ELF-1 (cell line): ENCODE results near the gene ASB6.

Source experiments
- DNase-seq: peaks from one replicate; pipeline ENCODE4 v3.0.0-alpha.2; 2016; ENCODE audit warnings: low read depth, low spot score

ASB6 gene

DNA sequence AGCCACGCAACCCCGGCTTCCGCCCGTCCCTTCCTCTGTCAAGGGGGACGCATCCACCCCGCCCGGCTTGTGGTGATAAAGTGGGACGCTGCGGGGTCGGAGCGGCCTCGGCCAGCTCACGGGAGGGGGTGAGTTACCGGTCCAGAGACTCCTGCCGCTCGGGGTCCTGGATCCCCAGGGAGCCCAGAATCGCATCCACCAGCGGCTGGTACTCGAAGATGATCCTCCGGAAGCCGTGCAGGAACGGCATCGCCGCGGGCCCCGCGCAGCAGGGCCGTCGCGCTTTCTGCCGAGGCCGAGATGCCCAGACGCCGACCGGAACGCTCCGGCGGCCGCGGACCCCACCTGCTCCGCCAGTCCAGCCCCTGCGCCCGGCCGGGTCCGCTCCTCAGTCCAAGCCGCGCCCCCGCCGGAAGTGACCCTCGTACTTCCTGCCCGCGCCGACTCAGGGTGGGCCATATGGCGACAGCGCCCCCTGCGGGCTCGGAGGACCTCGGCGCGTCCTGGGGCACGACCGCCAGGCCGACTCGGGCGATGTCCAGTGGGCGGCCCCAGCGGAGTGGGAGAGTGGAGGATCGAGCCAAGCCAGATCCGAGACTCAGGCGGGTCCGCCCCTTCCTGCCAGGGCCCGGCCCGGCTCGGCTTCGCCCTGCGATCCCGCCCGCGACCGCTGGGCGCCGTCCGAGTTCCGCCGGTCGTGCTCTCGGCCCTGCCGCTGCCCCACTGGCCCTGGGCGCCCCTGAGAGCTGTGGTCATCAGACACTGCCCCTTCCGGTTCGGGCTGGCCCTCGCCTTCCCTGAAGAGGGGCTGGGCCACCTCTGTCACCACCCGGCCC is at the start of gene ASB6:
ASB6 (minus strand) TSS at position 402 of the 836 bp plus-strand sequence; CDS start at position 250, 152 bp downstream.
- DNase-seq, result peak; percentile 99

DNA sequence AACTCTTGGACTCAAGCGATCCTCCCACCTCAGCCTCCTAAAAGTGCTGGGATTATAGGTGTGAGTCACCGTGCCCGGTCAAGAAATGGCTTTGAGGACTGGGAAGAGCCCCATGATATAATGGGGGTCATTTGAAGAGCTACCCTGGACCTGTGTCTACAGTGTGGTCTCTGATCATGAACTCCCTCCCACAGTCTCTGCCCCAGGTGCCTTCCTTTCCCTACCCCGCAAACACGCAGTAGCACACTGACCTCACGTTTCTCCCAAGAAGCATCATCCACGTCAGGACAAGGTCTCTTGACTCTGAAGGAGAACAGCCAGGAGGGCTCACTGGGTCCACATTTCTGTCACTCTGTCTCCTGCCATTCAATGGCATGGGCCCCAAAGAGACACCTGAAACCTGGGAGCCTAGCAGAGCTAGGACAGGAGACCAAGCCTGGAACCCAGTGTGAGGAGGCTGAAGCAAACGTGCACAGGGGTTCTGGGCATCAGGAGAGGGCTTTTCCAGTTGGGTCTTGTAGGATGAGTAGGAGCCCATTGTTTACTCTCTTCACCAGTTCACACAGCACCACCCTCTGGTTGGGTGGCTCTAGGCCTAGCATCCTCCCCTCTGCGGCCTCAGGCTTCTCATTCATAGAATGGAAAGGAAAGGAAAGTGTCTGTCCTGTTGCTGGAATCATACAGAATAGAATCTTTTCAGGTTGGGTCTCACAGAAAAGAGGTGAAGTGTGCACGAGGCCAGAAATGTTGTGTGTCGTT is 46.5 kb upstream of the ASB6 start:
- no peak for DNase-seq

DNA sequence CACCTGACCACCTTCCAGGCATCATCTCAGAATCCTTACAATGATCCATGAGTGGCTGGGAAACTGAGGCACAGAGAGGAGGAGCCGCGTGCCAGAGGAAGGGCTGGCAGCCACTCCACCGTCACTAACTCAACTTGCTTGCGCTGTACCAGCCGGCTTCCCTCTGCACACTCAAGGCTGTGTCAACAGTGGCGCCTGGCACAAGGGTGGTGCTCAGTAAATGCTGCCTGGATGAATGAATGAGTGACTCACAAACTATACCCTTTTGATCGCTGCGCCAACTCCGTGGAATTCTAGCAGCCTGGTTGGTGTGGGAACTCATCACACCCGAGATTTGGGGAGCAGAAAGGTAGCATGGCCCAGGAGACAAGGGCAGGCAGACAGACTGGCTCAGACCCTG is 45.4 kb upstream of the ASB6 start:
- no peak for DNase-seq

DNA sequence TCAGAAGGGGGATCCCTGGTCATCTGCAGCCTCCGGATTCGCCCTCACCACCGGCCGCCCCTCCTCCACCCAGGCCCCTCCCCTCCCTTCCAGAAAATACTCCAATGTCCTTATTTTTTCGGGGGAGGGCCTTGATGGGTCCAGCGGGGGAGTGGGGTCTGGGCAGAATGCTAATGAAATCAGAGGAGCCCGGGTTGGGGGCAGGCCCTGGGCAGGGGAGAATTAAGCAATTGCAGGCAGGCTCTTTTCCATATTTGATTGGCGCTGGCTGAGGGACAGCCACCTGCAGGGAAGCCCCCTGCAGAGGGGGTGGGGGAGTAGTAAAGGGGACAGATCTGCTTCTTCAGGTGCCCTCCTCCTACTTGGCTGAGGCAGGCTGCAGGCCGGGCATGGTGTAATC is 44.8 kb upstream of the ASB6 start:
- DNase-seq, result no peak

DNA sequence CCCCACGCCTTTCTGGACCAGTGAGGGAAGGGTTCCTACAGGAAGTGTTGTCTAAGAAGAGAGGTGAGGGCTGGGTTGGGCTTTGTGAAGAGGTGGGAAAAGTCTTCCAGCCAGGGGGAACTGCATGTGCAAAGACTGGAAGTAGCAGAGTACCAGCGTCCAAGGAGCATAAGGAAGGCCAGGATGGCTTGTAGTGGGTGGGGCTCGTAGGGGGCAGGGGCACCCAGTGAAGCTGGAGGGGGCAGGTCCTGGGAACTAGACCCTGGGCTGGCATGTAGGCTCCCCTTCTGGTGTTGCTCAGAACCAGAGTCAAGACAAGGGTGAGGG is 43.9 kb upstream of the ASB6 start:
- no peak for DNase-seq

DNA sequence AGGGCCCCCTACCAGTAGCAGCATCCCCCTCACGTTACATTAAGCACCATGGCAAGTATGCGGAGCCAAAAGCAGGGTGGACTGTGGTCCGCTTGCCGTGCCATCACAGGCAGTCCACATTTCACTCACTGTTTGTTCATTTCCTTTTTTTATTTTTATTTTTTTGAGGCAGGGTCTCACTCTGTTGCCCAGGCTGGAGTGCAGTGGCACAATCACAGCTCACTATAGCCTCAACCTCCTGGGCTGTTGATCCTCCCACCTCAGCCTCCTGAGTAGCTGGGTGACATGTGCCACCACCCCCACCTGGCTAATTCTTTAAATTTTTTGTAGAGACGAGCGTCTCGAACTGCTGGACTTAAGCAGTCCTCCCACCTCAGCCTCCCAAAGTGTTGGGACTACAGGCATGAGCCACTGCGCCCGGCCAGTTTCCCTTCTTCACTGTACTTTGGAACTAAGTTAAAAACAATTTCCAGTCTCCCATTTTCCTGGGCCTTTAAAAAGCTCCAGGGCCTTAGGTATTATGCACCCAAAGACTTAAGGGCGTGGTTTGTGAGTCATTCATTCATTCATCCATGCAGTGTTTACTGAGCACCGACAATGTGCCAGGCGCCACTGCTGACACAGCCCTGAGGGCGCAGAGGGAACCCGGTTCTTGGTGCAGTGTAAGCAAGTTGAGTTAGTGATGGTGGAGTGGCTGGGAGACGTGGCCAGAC is 43.4 kb upstream of the ASB6 start:
- DNase-seq, result peak; percentile 63

- DNase-seq, result peak; percentile 78
Measured at GRCh38 chr9:129682381-129682780, 40.4 kb upstream of the ASB6 start.

DNA sequence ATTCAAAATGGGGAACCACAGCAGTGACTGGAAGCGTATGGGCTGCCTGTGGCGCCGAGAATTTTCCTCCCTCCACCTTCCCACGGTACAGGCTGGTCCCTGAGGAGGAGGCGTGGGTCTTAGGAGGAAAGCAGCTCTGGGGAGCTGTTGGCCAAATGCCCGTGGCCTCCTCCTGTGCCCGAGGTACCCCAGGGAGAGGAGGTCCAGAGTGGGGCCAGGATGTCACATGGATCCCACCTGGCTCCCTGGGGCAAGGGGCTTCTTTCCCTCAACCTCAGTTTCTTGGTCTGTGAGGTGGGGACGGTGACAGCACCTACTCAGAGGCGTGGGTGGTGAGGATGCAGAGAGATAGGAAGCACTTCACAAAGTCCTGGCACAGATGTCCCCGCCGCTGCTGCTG is 40.0 kb upstream of the ASB6 start:
- DNase-seq, result no peak

- DNase-seq, result no peak
Measured at GRCh38 chr9:129679537-129679936, 37.6 kb upstream of the ASB6 start.

DNA sequence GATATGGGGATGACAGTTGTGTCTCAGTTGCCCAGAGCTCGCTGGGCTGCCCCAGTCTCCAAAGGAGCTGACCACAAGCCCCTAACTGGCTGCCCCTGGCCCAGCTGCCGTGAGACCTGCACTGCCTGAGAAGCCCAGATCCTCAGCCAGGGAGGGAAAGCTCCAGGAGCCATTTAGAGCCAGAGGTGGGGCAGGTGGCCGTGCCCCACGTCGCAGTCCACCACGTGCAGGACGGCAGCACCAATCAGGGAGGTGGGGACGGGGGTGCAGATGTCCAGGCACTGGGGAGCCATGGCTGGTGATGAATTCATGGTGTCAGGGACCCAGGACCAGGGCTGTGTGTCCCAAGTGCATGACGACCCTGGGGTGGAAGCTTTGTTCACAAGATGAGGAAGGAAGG is 36.9 kb upstream of the ASB6 start:
- no peak for DNase-seq

GRCh38 chr9:129677456-129677855 is 35.5 kb upstream of the ASB6 start:
- DNase-seq, result peak; percentile 62

DNA sequence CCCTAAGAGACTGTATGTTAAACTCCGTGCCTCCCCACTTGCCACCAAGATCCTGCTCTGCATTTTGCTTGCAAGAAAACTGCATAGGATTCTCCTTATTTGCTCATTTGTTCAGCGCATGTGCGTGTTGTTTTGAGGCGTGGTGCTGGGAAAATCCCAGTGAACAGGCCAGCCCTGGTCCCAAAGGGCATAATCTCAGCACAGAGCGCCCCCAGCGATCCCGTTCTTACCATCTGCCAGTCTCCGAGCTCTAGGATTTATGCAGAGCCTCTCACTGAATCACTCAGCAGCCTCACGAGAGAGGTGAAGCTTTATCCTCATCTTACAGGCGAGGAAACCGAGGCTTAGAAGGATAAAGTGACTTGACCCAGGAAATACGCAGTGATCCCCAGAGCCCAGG is 35.0 kb upstream of the ASB6 start:
- peak; percentile 49 for DNase-seq

DNA sequence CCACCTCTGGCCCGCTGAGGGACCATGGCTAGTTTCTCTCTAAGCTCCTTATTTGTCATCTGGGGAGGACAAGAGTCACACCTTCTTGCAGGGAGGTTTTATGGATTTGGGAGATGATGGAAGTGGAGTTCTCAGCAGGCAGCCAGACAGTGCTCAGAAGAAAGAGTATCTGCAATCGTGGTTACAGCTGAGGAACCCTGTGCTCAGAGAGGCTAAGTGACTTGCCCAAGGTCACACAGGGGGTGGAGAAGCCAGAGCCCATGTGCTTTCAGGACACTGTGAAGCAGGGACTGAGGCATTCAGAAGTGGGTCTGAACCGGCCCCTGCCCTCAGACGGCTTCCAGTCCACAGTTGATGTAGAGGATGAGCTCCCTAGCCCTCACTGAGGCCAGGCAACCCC is 34.3 kb upstream of the ASB6 start:
- DNase-seq, result no peak

DNA sequence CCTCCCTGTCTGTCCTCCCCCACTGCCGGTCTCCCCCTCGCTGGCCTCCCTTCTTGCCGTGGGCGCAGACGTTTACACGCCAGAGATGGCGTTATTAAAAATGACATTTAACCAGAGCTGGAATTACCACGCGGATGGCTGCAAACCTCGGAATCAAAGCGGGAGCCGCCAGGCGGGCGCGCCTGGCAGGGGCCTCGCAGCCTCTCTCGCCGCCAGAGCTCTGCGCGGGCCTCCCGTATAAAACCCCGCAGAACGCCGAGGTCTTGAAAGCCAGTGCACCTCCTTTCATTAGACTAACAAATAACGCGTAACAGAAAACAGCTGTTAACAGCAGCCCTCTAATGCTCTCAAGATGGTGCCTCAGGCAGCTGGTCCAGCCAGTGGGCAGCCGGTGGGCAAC is 33.7 kb upstream of the ASB6 start:
- DNase-seq, result no peak

DNA sequence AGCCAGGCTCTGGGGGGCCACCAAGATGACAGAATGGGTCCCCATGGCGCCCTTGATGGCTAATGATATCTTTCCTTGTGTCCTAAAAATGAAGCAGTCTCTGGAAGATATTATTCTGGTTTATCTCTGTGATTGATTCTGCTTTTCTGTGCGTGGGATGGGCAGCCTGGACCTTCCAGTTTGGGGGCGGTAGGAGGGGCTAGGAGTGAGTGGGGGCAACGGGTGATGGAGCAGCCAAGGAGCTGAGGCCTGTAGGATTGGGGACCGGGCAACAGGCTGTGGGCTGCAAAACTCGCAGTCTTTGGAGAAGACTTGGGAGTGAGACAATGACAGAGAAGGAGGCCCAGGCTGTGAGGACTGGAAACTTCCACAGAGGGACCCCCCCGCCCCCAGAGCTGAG is 32.3 kb upstream of the ASB6 start:
- no peak for DNase-seq

- no peak for DNase-seq
Measured at GRCh38 chr9:129673602-129674001, 31.7 kb upstream of the ASB6 start.

GRCh38 chr9:129672702-129673101 is 30.8 kb upstream of the ASB6 start:
- no peak for DNase-seq

GRCh38 chr9:129671519-129671918 is 29.6 kb upstream of the ASB6 start:
- no peak for DNase-seq

- DNase-seq, result no peak
Measured at GRCh38 chr9:129671065-129671464, 29.1 kb upstream of the ASB6 start.

GRCh38 chr9:129669946-129670345 is 28.0 kb upstream of the ASB6 start:
- DNase-seq, result no peak

DNA sequence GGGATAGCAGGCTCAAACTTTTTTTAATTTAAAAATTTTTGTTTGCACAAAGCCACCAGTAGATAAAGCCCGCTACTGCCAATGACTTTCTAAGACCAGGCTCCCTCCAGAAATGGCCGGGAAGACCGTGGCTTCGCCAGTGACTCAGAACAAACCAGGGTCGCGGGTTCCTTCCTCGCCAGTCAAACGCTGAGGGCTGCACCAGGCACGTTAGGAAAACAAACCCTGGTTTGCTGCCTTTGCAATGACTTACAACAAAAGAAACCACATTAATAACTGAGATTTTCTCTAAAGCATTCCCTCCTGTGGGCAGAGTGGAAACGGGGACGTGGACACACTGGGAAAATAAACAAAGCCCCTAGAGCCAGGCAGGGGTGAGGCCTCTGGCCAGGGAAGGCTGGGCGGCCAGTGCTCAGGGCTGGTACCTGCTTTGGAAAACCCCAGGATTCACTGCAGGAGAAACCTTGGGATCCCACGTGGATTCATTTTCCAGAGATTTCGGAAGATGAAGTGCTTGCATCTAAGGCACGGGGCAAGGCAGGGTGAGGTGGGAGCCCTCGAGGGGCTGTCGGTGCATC is 27.3 kb upstream of the ASB6 start:
- DNase-seq, result no peak

GRCh38 chr9:129667850-129668249 is 25.9 kb upstream of the ASB6 start:
- no peak for DNase-seq
